ENCODE measurements around the gene KCNH2. TPM values are rescaled to one million over a fixed set of nuclear protein-coding genes. Genes with fewer than 3 reads are reported as not detected.

KCNH2 gene
- polyA plus RNA-seq, 1 experiment: 0.06 TPM

DNA sequence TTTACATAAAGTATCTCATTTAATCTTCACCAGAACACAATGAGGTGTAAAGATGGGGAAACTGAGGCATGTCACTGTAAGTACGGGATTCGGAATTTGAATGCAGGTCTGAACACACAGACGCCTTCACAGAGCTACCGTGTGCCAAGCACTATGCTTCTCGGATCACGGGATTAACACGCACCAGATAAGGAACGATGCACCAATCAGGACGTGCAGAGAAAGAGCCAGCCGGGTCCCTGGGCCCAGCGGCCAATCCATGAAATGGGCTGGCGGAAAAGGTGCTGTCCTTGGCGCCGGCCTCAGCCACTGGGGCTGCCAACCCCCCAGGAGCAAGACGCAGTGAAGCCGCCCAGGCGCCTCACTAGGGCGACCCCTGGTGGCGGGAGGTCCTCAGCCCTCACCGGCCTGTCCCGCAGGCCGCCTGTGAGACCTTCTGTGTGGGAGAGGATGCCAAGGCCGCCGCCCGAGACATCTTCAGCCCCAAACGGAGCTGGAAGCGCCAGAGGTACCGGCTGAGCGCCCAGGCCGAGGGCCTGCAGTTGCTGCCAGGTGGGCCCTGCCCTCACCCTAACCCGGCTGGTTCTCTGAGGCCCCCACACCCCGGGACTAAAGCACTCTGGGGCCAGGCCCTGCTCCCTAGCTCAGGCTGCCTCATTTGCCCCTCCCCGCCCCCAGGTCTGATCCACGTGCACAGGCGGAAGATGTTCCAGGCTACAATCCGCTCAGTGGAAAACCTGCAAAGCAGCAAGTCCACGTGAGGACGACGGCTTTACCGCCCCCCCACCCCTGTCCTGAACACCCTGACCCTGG lies 30.6 kb upstream of the KCNH2 start:
- H3K27me3 ChIP-seq (ENCODE audit: control insufficient read depth, insufficient read depth, low read length): peaks cover 2% of the 10 kb centered on the region
- no peak overlapping the region for H3K4me3 ChIP-seq (ENCODE audit: low read depth, low read length)
- TF ChIP-seq, protein P1, sequence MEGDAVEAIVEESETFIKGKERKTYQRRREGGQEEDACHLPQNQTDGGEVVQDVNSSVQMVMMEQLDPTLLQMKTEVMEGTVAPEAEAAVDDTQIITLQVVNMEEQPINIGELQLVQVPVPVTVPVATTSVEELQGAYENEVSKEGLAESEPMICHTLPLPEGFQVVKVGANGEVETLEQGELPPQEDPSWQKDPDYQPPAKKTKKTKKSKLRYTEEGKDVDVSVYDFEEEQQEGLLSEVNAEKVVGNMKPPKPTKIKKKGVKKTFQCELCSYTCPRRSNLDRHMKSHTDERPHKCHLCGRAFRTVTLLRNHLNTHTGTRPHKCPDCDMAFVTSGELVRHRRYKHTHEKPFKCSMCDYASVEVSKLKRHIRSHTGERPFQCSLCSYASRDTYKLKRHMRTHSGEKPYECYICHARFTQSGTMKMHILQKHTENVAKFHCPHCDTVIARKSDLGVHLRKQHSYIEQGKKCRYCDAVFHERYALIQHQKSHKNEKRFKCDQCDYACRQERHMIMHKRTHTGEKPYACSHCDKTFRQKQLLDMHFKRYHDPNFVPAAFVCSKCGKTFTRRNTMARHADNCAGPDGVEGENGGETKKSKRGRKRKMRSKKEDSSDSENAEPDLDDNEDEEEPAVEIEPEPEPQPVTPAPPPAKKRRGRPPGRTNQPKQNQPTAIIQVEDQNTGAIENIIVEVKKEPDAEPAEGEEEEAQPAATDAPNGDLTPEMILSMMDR (IDR thresholded peaks at IDR 0.05; ENCODE audit: insufficient read depth, low read depth, low read length): peak; percentile 71
- ChIA-PET CTCF (interaction anchor here (1.0 to 7.0 kb wide), 10 partner anchors 11 to 116 kb away, joined by 3 to 91 read pairs (median 6); partner anchors contain the start of genes ATG9B and NOS3), POLR2A (no interaction called here)
- H3K36me3 ChIP-seq (ENCODE audit: control insufficient read depth, insufficient read depth, low read length): no peaks in the 10 kb centered on the region
- no peak for DNase-seq (ENCODE audit: low read depth)

- POLR2A ChIA-PET: no interaction called here
- Histone ChIP-seq H3K27me3 (ENCODE audit: control insufficient read depth, insufficient read depth, low read length) (peaks cover 2% of the 10 kb centered on the region), H3K36me3 (ENCODE audit: control insufficient read depth, insufficient read depth, low read length) (no peaks in the 10 kb centered on the region), H3K4me3 (ENCODE audit: low read depth, low read length) (no peak overlapping the region)
- no peak for DNase-seq (ENCODE audit: low read depth)
- TF ChIP-seq, protein P1 (IDR thresholded peaks at IDR 0.05; ENCODE audit: insufficient read depth, low read depth, low read length): no peak
- CTCF ChIA-PET: interaction anchor here (1.0 to 7.0 kb wide), 7 partner anchors 12 to 102 kb away, joined by 3 to 91 read pairs (median 7); partner anchors contain the start of gene ATG9B
Observed at GRCh38 chr7:151008143-151008510, 30.0 kb upstream of the KCNH2 start.

GRCh38 chr7:151007469-151007898 lies 29.4 kb upstream of the KCNH2 start:
- H3K36me3 ChIP-seq (ENCODE audit: control insufficient read depth, insufficient read depth, low read length): no peaks in the 10 kb centered on the region
- POLR2A ChIA-PET: no interaction called here
- no peak overlapping the region for H3K4me3 ChIP-seq (ENCODE audit: low read depth, low read length)
- peaks cover 2% of the 10 kb centered on the region for H3K27me3 ChIP-seq (ENCODE audit: control insufficient read depth, insufficient read depth, low read length)
- DNase-seq (ENCODE audit: low read depth): no peak
- TF ChIP-seq, protein P1 (IDR thresholded peaks at IDR 0.05; ENCODE audit: insufficient read depth, low read depth, low read length): no peak
- CTCF ChIA-PET: interaction anchor here (1.0 to 7.0 kb wide), 6 partner anchors 12 to 102 kb away, joined by 3 to 91 read pairs (median 7); no protein-coding TSS in a partner anchor

GRCh38 chr7:151006590-151007300 lies 28.6 kb upstream of the KCNH2 start:
- CTCF ChIA-PET: interaction anchor here (1.4 to 7.0 kb wide), 4 partner anchors 12 to 21 kb away, joined by 4 to 58 read pairs (median 6); no protein-coding TSS in a partner anchor
- no peak overlapping the region for H3K4me3 ChIP-seq (ENCODE audit: low read depth, low read length)
- no peaks in the 10 kb centered on the region for H3K36me3 ChIP-seq (ENCODE audit: control insufficient read depth, insufficient read depth, low read length)
- TF ChIP-seq, protein P1 (IDR thresholded peaks at IDR 0.05; ENCODE audit: insufficient read depth, low read depth, low read length): no peak
- POLR2A ChIA-PET: no interaction called here
- no peak for DNase-seq (ENCODE audit: low read depth)
- peaks cover 2% of the 10 kb centered on the region; the same call in 1 of the 2 replicates for H3K27me3 ChIP-seq (ENCODE audit: control insufficient read depth, insufficient read depth, low read length)

- Histone ChIP-seq H3K36me3 (ENCODE audit: control insufficient read depth, insufficient read depth, low read length) (no peaks in the 10 kb centered on the region), H3K4me3 (ENCODE audit: low read depth, low read length) (no peak overlapping the region), H3K27me3 (ENCODE audit: control insufficient read depth, insufficient read depth, low read length) (peaks cover 2% of the 10 kb centered on the region; the same call in 1 of the 2 replicates)
- CTCF ChIA-PET: interaction anchor here (1.0 to 1.4 kb wide), 2 partner anchors 8 to 20 kb away, joined by 4 read pairs; no protein-coding TSS in a partner anchor
- POLR2A ChIA-PET: no interaction called here
- DNase-seq (ENCODE audit: low read depth): no peak
- TF ChIP-seq, protein P1 (IDR thresholded peaks at IDR 0.05; ENCODE audit: insufficient read depth, low read depth, low read length): no peak
Observed at GRCh38 chr7:151005566-151005965, 27.4 kb upstream of the KCNH2 start.

Measured in BJ (cell line).